A549 (cell line): Measurements from ENCODE around the gene AFAP1L2. TPM values are rescaled to one million over a fixed set of nuclear protein-coding genes. Genes with fewer than 3 reads are reported as not detected.

ENCODE experiments used
- ATAC-seq, 2 experiments: fragments of 200-7000 bp in 1 of 2; fragments of >200 bp in 1 of 2; cut with Nextera tagmentation in 1 of 2; cut with Tn5 transposase in 1 of 2; 3 replicates each; pipeline versions ENCODE4 v1.8.0 to v1.9.1; 2018 to 2020; ENCODE audit warnings: mild to moderate bottlenecking in 1 of 2, moderate library complexity in 1 of 2
- CTCF ChIA-PET: fragments of 300-600 bp; sonication (Branson Sonifier 250); formaldehyde crosslinking; extraction: SDS; loops from one replicate; lab custom pipeline; 2021; ENCODE audit warnings: antibody characterized with exemption, inconsistent platforms; lab: Yijun Ruan, JAX
- POLR2A ChIA-PET: fragments of 350-600 bp; formaldehyde crosslinking; extraction: SDS; loops from one replicate; lab custom pipeline; 2021; ENCODE audit warnings: antibody characterized with exemption, inconsistent platforms; lab: Yijun Ruan, JAX
- DNase-seq, 2 experiments: peaks; one replicate each; pipeline versions ENCODE4 v3.0.0 to v3.0.0-alpha.2; 2011 to 2016; ENCODE audit warnings: low read depth in 1 of 2, low spot score in 1 of 2
- FAIRE-seq: peaks from 2 replicates; lab custom pipeline; 2011; peaks lifted over from hg19 to GRCh38; lab: Jason Lieb, UNC
- H3K27ac ChIP-seq, 2 experiments: fragments of >200 bp; sonication (Bioruptor Twin); formaldehyde crosslinking; 3 replicates each; pipeline ENCODE4 v1.5.1; 2016 to 2017
- H3K4me1 ChIP-seq: fragments of >200 bp; sonication (Bioruptor Twin); formaldehyde crosslinking; 3 replicates; pipeline ENCODE4 v1.6.1; 2016
- H3K4me2 ChIP-seq: fragments of >200 bp; sonication (Bioruptor Twin); formaldehyde crosslinking; 3 replicates; pipeline ENCODE4 v1.6.1; 2016
- H3K4me3 ChIP-seq: fragments of >200 bp; sonication (Bioruptor Twin); formaldehyde crosslinking; 3 replicates; pipeline ENCODE4 v1.5.1; 2016
- H3K9me3 ChIP-seq: fragments of >200 bp; sonication (Bioruptor Twin); formaldehyde crosslinking; 3 replicates; pipeline ENCODE4 v1.6.1; 2016
- ATOH8 ChIP-seq: fragments of 250-450 bp; sonication (Bioruptor Pico); IDR thresholded peaks from 2 replicates; pipeline ENCODE4 v1.5.0; 2020; ENCODE audit warnings: low read depth, mild to moderate bottlenecking, moderate library complexity
- CEBPB ChIP-seq, 2 experiments: fragments of >200 bp in 1 of 2; sonication (Bioruptor Twin) in 1 of 2; formaldehyde crosslinking in 1 of 2; IDR thresholded peaks; 2 replicates each; pipeline ENCODE4 v1.6.1; 2012 to 2016
- CHD2 ChIP-seq: fragments of 150-350 bp; IDR thresholded peaks from 2 replicates; pipeline ENCODE4 v1.6.1; 2014; ENCODE audit warnings: low read length; ENCODE audit not compliant: partially characterized antibody
- CHD4 ChIP-seq: fragments of 200-600 bp; sonication (generic); IDR thresholded peaks from 2 replicates; pipeline ENCODE4 v1.6.1; 2016; ENCODE audit warnings: antibody characterized with exemption, mild to moderate bottlenecking, borderline replicate concordance
- EHMT2 ChIP-seq: fragments of 200-600 bp; sonication (generic); IDR thresholded peaks from 2 replicates; pipeline ENCODE4 v1.6.1; 2016; ENCODE audit warnings: antibody characterized with exemption, low read depth, mild to moderate bottlenecking, moderate library complexity
- ESRRA ChIP-seq: fragments of 150-350 bp; IDR thresholded peaks from 2 replicates; pipeline ENCODE4 v1.6.1; 2014; ENCODE audit warnings: mild to moderate bottlenecking, low read length, borderline replicate concordance
- FOSL2 ChIP-seq, 2 experiments: fragments of 450-650 bp in 1 of 2; fragments of >200 bp in 1 of 2; sonication (Bioruptor Twin) in 1 of 2; formaldehyde crosslinking; IDR thresholded peaks; 2 replicates each; pipeline versions ENCODE4 v1.5.0 to v1.6.1; 2016 to 2020; ENCODE audit warnings: mild to moderate bottlenecking in 1 of 2, moderate library complexity in 1 of 2
- FOXS1 ChIP-seq: fragments of 250-450 bp; sonication (Bioruptor Pico); IDR thresholded peaks from 2 replicates; pipeline ENCODE4 v1.5.0; 2020; ENCODE audit warnings: mild to moderate bottlenecking, moderate library complexity
- HDAC2 ChIP-seq: fragments of 200-600 bp; sonication (generic); IDR thresholded peaks from 2 replicates; pipeline ENCODE4 v1.6.1; 2016
- HES2 ChIP-seq: fragments of >200 bp; sonication (Bioruptor Twin); formaldehyde crosslinking; IDR thresholded peaks from 2 replicates; pipeline ENCODE4 v1.6.1; 2016
- HMGXB4 ChIP-seq: fragments of 250-450 bp; sonication (Bioruptor Pico); IDR thresholded peaks from 2 replicates; pipeline ENCODE4 v1.5.0; 2021; ENCODE audit warnings: mild to moderate bottlenecking, moderate library complexity, borderline replicate concordance
- HOXA7 ChIP-seq: fragments of 250-450 bp; sonication (Bioruptor Pico); IDR thresholded peaks from 2 replicates; pipeline ENCODE4 v1.5.0; 2020; ENCODE audit warnings: mild to moderate bottlenecking, moderate library complexity
- HOXB5 ChIP-seq: fragments of 250-450 bp; sonication (Bioruptor Pico); IDR thresholded peaks from 2 replicates; pipeline ENCODE4 v1.5.0; 2020; ENCODE audit warnings: mild to moderate bottlenecking, moderate library complexity
- JUNB ChIP-seq: fragments of >200 bp; sonication (Bioruptor Twin); formaldehyde crosslinking; IDR thresholded peaks from 2 replicates; pipeline ENCODE4 v1.6.1; 2016
- MAZ ChIP-seq: fragments of 150-350 bp; IDR thresholded peaks from 2 replicates; pipeline ENCODE4 v1.6.1; 2014; ENCODE audit warnings: antibody characterized with exemption, low read depth, low read length, borderline replicate concordance
- MYC ChIP-seq: IDR thresholded peaks from 2 replicates; pipeline ENCODE4 v1.6.1; 2012; ENCODE audit warnings: mild to moderate bottlenecking, inconsistent platforms, low read length, improper control_type of control experiment, borderline replicate concordance
- POLR2AphosphoS2 ChIP-seq: conservative IDR thresholded peaks from 2 replicates; pipeline ENCODE4 v1.6.1; 2012; ENCODE audit warnings: low read length, improper control_type of control experiment, inconsistent platforms
- RAD21 ChIP-seq, 2 experiments: fragments of >200 bp in 1 of 2; sonication (Bioruptor Twin) in 1 of 2; formaldehyde crosslinking in 1 of 2; IDR thresholded peaks in 1 of 2; conservative IDR thresholded peaks in 1 of 2; 2 replicates in 1 of 2; 3 replicates in 1 of 2; pipeline ENCODE4 v1.6.1; 2012 to 2018; ENCODE audit warnings: inconsistent platforms in 1 of 2
- RCOR1 ChIP-seq: fragments of 150-350 bp; IDR thresholded peaks from 2 replicates; pipeline ENCODE4 v1.6.1; 2014; ENCODE audit warnings: antibody characterized with exemption, low read length, low read depth
- REST ChIP-seq: fragments of 200-600 bp; sonication (generic); IDR thresholded peaks from 2 replicates; pipeline ENCODE4 v1.6.1; 2016; ENCODE audit warnings: antibody characterized with exemption, mild to moderate bottlenecking, moderate library complexity
- TFCP2L1 ChIP-seq: fragments of 250-450 bp; sonication (Bioruptor Pico); IDR thresholded peaks from 2 replicates; pipeline ENCODE4 v1.5.0; 2021; ENCODE audit warnings: mild to moderate bottlenecking
- ZC3H11A ChIP-seq: fragments of 450-650 bp; IDR thresholded peaks from 2 replicates; pipeline ENCODE4 v1.6.1; 2014; ENCODE audit warnings: antibody characterized with exemption, mild to moderate bottlenecking
- ZFP36 ChIP-seq: fragments of 450-650 bp; IDR thresholded peaks from 2 replicates; pipeline ENCODE4 v1.6.1; 2014; ENCODE audit warnings: borderline replicate concordance; ENCODE audit not compliant: partially characterized antibody
- ZNF302 ChIP-seq: fragments of 250-450 bp; sonication (Bioruptor Pico); IDR thresholded peaks from 2 replicates; pipeline ENCODE4 v1.9.0; 2021; ENCODE audit warnings: inconsistent platforms, mild to moderate bottlenecking, moderate library complexity
- ZSCAN20 ChIP-seq: fragments of 250-450 bp; sonication (Bioruptor Pico); IDR thresholded peaks from 2 replicates; pipeline ENCODE4 v1.8.0; 2022; ENCODE audit warnings: mild to moderate bottlenecking, moderate library complexity
- WGBS: methylation state at CpG from one replicate; pipeline ENCODE4 v1.1.6; 2017; ENCODE audit errors: missing lambda C conversion rate; 5-methylcytosine and 5-hydroxymethylcytosine counted together
- polyA plus RNA-seq, 4 experiments: library from polyadenylated mRNA; depleted of rRNA in 3 of 4; stranded (reverse); fragments of >200 nt; fragmentation: RNase III in 1 of 4; extraction: RNeasy Plus Mini Kit Qiagen cat#74134 plus additional on column Dnase treatment in 1 of 4; gene quantifications; 2 replicates in 3 of 4; 3 replicates in 1 of 4; pipeline ENCODE4 v1.2.3, GENCODE V29; 2011 to 2017

AFAP1L2 gene
- polyA plus RNA-seq, 2 of the 4 experiments (the other 2 are of a cell fraction): 19.6 to 27.3 TPM

GRCh38 chr10:114294549-114294948 is 109.8 kb downstream of the AFAP1L2 start (continued):
- TF ChIP-seq POLR2AphosphoS2: no peak
- no peak for TF ChIP-seq ATOH8 (CRISPR knock-in tag)
- TF ChIP-seq RAD21 (conservative IDR thresholded peaks at IDR 0.05 in 1 of 2, IDR thresholded peaks at IDR 0.05 in 1 of 2): no peak

GRCh38 chr10:114293075-114293474 is 111.2 kb downstream of the AFAP1L2 start:
- Histone ChIP-seq H3K4me3 (no peak overlapping the region), H3K4me1 (no peaks in the 10 kb centered on the region), H3K4me2 (no peak overlapping the region), H3K27ac (no peak overlapping the region), H3K9me3 (peaks cover 16% of the 10 kb centered on the region)
- CTCF ChIA-PET: interaction anchor here (5.8 kb wide), 1 partner anchor 11 kb away, joined by 31 read pairs; no protein-coding TSS in a partner anchor
- WGBS: 90% methylated on average over 5 of the region's 5 CpGs
- ATAC-seq: no peak
- no peak for FAIRE-seq
- no peak for DNase-seq
- POLR2A ChIA-PET: no interaction called here
- TF ChIP-seq CEBPB (IDR thresholded peaks at IDR 0.05) (no peak), MYC (no peak), HOXB5 (CRISPR knock-in tag) (no peak), CHD4 (no peak)

- POLR2A ChIA-PET: no interaction called here
- no peak for FAIRE-seq
- CTCF ChIA-PET: interaction anchor here (1.0 to 5.8 kb wide), 4 partner anchors 12 to 530 kb away, joined by 3 to 31 read pairs (median 3); partner anchors contain the start of gene FHIP2A
Measured at GRCh38 chr10:114291516-114291915, 112.8 kb downstream of the AFAP1L2 start.

GRCh38 chr10:114291076-114291475 is 113.2 kb downstream of the AFAP1L2 start:
- Histone ChIP-seq H3K4me3 (no peak overlapping the region), H3K4me1 (no peaks in the 10 kb centered on the region), H3K27ac (no peak overlapping the region), H3K9me3 (peaks cover 8% of the 10 kb centered on the region), H3K4me2 (no peak overlapping the region)
- 84% methylated on average over 7 of the region's 7 CpGs for WGBS
- FAIRE-seq (no peak), ATAC-seq (no peak), DNase-seq (no peak)
- ChIA-PET CTCF (interaction anchor here (1.0 to 5.8 kb wide), 5 partner anchors 10 to 530 kb away, joined by 3 to 31 read pairs (median 3); partner anchors contain the start of gene FHIP2A), POLR2A (no interaction called here)
- no peak for TF ChIP-seq EHMT2
- TF ChIP-seq FOXS1 (CRISPR knock-in tag): no peak
- TF ChIP-seq JUNB: no peak
- no peak for TF ChIP-seq ESRRA
- no peak for TF ChIP-seq HDAC2
- no peak for TF ChIP-seq HES2
- TF ChIP-seq HMGXB4: no peak
- TF ChIP-seq MAZ: no peak
- TF ChIP-seq ZSCAN20 (CRISPR knock-in tag): no peak
- no peak for TF ChIP-seq CHD2

More at GRCh38 chr10:114291516-114291915, 112.8 kb downstream of the AFAP1L2 start:
- no peak for ATAC-seq
- peaks cover 12% of the 10 kb centered on the region for H3K9me3 ChIP-seq
- TF ChIP-seq FOSL2 (IDR thresholded peaks at IDR 0.05): no peak
- TF ChIP-seq FOSL2 (CRISPR knock-in tag; IDR thresholded peaks at IDR 0.05): no peak
- no peak for TF ChIP-seq REST
- no peak for TF ChIP-seq ESRRA
- no peak for TF ChIP-seq TFCP2L1 (CRISPR knock-in tag)
- TF ChIP-seq ZNF302: no peak
- TF ChIP-seq ZFP36: no peak
- TF ChIP-seq RCOR1: no peak
- TF ChIP-seq ZC3H11A: no peak
- no peak for TF ChIP-seq CHD4
- TF ChIP-seq HOXA7: no peak
- H3K4me2 ChIP-seq: no peak overlapping the region
- 85% methylated on average over 8 of the region's 8 CpGs for WGBS
- no peaks in the 10 kb centered on the region for H3K4me1 ChIP-seq
- no peak overlapping the region for H3K27ac ChIP-seq
- DNase-seq: no peak
- no peak overlapping the region for H3K4me3 ChIP-seq
